ENCODE data around the gene TACO1.

The TACO1 gene

GRCh38 chr17:63634816-63635215, 34.1 kb downstream of the TACO1 start:
- Histone ChIP-seq H3K27ac (no peak overlapping the region), H3K9me3 (ENCODE audit: severe bottlenecking) (no peaks in the 10 kb centered on the region), H3K36me3 (peaks cover 56% of the 10 kb centered on the region), H3K27me3 (ENCODE audit: insufficient read depth, low read depth, severe bottlenecking) (no peaks in the 10 kb centered on the region), H3K4me3 (ENCODE audit: low read depth, low read length) (no peak overlapping the region)
- no peak for DNase-seq
- TF ChIP-seq, protein P1, sequence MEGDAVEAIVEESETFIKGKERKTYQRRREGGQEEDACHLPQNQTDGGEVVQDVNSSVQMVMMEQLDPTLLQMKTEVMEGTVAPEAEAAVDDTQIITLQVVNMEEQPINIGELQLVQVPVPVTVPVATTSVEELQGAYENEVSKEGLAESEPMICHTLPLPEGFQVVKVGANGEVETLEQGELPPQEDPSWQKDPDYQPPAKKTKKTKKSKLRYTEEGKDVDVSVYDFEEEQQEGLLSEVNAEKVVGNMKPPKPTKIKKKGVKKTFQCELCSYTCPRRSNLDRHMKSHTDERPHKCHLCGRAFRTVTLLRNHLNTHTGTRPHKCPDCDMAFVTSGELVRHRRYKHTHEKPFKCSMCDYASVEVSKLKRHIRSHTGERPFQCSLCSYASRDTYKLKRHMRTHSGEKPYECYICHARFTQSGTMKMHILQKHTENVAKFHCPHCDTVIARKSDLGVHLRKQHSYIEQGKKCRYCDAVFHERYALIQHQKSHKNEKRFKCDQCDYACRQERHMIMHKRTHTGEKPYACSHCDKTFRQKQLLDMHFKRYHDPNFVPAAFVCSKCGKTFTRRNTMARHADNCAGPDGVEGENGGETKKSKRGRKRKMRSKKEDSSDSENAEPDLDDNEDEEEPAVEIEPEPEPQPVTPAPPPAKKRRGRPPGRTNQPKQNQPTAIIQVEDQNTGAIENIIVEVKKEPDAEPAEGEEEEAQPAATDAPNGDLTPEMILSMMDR (IDR thresholded peaks at IDR 0.05; ENCODE audit: low read depth, low read length), result no peak

DNA sequence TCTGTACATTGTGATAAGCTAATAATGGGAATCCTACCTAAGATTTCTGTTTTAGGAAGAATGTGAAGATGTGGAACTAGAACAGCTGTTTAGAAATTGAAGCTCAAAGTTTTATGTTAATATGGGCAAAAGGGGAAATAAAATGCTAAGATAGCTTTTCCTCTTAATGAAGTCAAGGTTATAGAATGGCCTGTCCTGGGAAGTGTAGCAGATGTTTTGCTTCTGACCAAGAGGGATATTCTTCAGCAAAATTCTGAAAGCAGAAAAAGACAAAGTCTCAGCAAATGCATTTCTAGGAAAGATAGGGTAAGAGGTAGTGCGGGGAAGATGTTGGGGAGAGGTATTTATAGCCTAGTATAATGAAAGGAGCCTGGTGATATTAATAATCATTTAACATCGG, 34.6 kb downstream of the TACO1 start:
- Histone ChIP-seq H3K27ac (no peak overlapping the region), H3K4me3 (ENCODE audit: low read depth, low read length) (no peak overlapping the region), H3K9me3 (ENCODE audit: severe bottlenecking) (no peaks in the 10 kb centered on the region), H3K27me3 (ENCODE audit: insufficient read depth, low read depth, severe bottlenecking) (no peaks in the 10 kb centered on the region), H3K36me3 (peaks cover 56% of the 10 kb centered on the region)
- TF ChIP-seq, protein P1 (IDR thresholded peaks at IDR 0.05; ENCODE audit: low read depth, low read length), result no peak
- no peak for DNase-seq

DNA sequence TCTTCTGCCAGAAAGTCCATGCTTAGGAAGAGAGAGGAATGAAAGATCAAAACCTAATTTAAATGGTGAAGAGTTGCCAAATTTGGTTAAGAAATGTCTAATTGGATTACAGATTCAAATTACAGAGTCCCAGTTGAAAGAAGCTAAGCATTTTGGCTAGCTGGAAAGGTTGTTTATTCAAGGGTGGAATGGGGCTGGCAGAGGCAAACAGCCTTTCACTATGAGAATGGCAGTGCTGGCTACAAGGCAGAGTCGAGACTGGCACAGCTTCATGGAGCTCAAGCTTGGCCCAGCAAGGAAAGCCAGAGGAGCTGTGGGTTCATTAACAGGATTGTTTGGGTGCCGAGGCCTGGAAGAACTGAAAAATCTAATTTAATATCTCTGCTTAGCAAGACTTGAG, 35.1 kb downstream of the TACO1 start:
- TF ChIP-seq, protein P1 (IDR thresholded peaks at IDR 0.05; ENCODE audit: low read depth, low read length), result no peak
- DNase-seq, result no peak
- no peak overlapping the region for H3K4me3 ChIP-seq (ENCODE audit: low read depth, low read length)
- no peaks in the 10 kb centered on the region for H3K9me3 ChIP-seq (ENCODE audit: severe bottlenecking)
- no peaks in the 10 kb centered on the region for H3K27me3 ChIP-seq (ENCODE audit: insufficient read depth, low read depth, severe bottlenecking)
- H3K36me3 ChIP-seq, result peaks cover 56% of the 10 kb centered on the region
- H3K27ac ChIP-seq, result no peak overlapping the region

- DNase-seq, result no peak
- no peaks in the 10 kb centered on the region for H3K9me3 ChIP-seq (ENCODE audit: severe bottlenecking)
- peaks cover 44% of the 10 kb centered on the region for H3K36me3 ChIP-seq
- TF ChIP-seq, protein P1 (IDR thresholded peaks at IDR 0.05; ENCODE audit: low read depth, low read length), result no peak
- H3K27me3 ChIP-seq (ENCODE audit: insufficient read depth, low read depth, severe bottlenecking), result no peaks in the 10 kb centered on the region
- H3K4me3 ChIP-seq (ENCODE audit: low read depth, low read length), result no peak overlapping the region
- no peak overlapping the region for H3K27ac ChIP-seq
Measured at GRCh38 chr17:63639125-63639524, 38.4 kb downstream of the TACO1 start.

DNA sequence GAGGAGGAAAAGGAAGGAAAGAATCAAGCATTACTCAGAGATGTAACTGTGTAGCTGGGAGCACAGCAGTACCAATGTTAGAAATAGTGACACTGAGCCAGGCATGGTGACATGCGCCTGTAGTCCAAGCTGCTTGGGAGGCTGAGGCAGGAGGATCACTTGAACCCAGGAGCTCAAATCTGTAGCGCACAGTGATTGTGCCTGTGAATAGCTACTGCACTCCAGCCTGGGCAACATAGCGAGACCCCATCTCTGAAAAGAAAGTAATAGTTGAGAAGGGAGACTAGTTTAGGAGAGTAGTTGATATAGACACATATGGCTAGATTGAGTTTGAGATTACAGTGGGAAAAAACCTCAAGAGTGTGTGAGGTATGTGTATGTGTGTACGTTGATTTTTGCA, 39.3 kb downstream of the TACO1 start:
- TF ChIP-seq, protein P1 (IDR thresholded peaks at IDR 0.05; ENCODE audit: low read depth, low read length), result no peak
- H3K9me3 ChIP-seq (ENCODE audit: severe bottlenecking), result no peaks in the 10 kb centered on the region
- DNase-seq, result no peak

GRCh38 chr17:63641692-63642448, 41.2 kb downstream of the TACO1 start:
- TF ChIP-seq, protein P1 (IDR thresholded peaks at IDR 0.05; ENCODE audit: low read depth, low read length), result no peak
- peaks cover 37% of the 10 kb centered on the region for H3K36me3 ChIP-seq
- no peaks in the 10 kb centered on the region for H3K9me3 ChIP-seq (ENCODE audit: severe bottlenecking)
- H3K4me3 ChIP-seq (ENCODE audit: low read depth, low read length), result no peak overlapping the region
- H3K27ac ChIP-seq, result no peak overlapping the region
- no peaks in the 10 kb centered on the region for H3K27me3 ChIP-seq (ENCODE audit: insufficient read depth, low read depth, severe bottlenecking)
- no peak for DNase-seq

More for the DNA sequence above, 39.3 kb downstream of the TACO1 start:
- H3K27ac ChIP-seq, result no peak overlapping the region
- H3K4me3 ChIP-seq (ENCODE audit: low read depth, low read length), result no peak overlapping the region
- peaks cover 39% of the 10 kb centered on the region for H3K36me3 ChIP-seq
- H3K27me3 ChIP-seq (ENCODE audit: insufficient read depth, low read depth, severe bottlenecking), result no peaks in the 10 kb centered on the region
